GM19455 (cell line): ENCODE data around the gene ZNF814.
"Not testable (repeated sequence)": the region's sequence is repeated elsewhere in the genome, so short reads cannot be mapped to it uniquely, and the experiment has no call there.

ENCODE experiments used
- ATAC-seq: cut with Tn5 transposase; IDR thresholded peaks from one replicate; pipeline ENCODE4 v1.9.1; 2021; ENCODE audit not compliant: unreplicated experiment

ZNF814 gene

GRCh38 chr19:57819475-57820148, 69.2 kb downstream of the ZNF814 start:
- peak; percentile 83 for ATAC-seq

- ATAC-seq = no peak
These were observed 70.5 kb downstream of the ZNF814 start for GRCh38 chr19:57818378-57818777.

- ATAC-seq = no peak
These were observed 70.9 kb downstream of the ZNF814 start for GRCh38 chr19:57817976-57818375.

GRCh38 chr19:57816652-57817051, 72.2 kb downstream of the ZNF814 start:
- ATAC-seq = no peak

- no peak for ATAC-seq
These were observed 73.4 kb downstream of the ZNF814 start for GRCh38 chr19:57815247-57816075.

GRCh38 chr19:57814505-57815246, 74.2 kb downstream of the ZNF814 start, which contains the start of gene ZNF552:
ZNF552 (minus strand) TSS chr19:57814913; CDS start chr19:57814743, 170 bp downstream.
- peak; percentile 65 for ATAC-seq

GRCh38 chr19:57813919-57814504, 74.8 kb downstream of the ZNF814 start:
- no peak for ATAC-seq

- ATAC-seq = not testable (repeated sequence)
These were observed 75.6 kb downstream of the ZNF814 start for GRCh38 chr19:57812975-57813820.

GRCh38 chr19:57812226-57812625, 76.6 kb downstream of the ZNF814 start:
- no peak for ATAC-seq

- not testable (repeated sequence) for ATAC-seq
These were observed 78.2 kb downstream of the ZNF814 start for GRCh38 chr19:57810410-57811295.

- ATAC-seq = no peak
These were observed 81.3 kb downstream of the ZNF814 start for GRCh38 chr19:57807541-57807940.

GRCh38 chr19:57803594-57804325, 85.1 kb downstream of the ZNF814 start:
- no peak for ATAC-seq

GRCh38 chr19:57803265-57803593, 85.6 kb downstream of the ZNF814 start:
- no peak for ATAC-seq

GRCh38 chr19:57802269-57802668, 86.6 kb downstream of the ZNF814 start:
- no peak for ATAC-seq

- no peak for ATAC-seq
These were observed 88.1 kb downstream of the ZNF814 start for GRCh38 chr19:57800696-57801095.
